Inferior parietal cortex (tissue), 1 donor: Measurements from ENCODE around the gene PPP1R15B.
"Not testable (repeated sequence)": the region's sequence is repeated elsewhere in the genome, so short reads cannot be mapped to it uniquely, and the experiment has no call there.

Source experiments
- DNase-seq: peaks from one replicate; pipeline ENCODE4 v3.0.0-alpha.2; 2016; ENCODE audit errors: extremely low spot score

PPP1R15B gene

DNA sequence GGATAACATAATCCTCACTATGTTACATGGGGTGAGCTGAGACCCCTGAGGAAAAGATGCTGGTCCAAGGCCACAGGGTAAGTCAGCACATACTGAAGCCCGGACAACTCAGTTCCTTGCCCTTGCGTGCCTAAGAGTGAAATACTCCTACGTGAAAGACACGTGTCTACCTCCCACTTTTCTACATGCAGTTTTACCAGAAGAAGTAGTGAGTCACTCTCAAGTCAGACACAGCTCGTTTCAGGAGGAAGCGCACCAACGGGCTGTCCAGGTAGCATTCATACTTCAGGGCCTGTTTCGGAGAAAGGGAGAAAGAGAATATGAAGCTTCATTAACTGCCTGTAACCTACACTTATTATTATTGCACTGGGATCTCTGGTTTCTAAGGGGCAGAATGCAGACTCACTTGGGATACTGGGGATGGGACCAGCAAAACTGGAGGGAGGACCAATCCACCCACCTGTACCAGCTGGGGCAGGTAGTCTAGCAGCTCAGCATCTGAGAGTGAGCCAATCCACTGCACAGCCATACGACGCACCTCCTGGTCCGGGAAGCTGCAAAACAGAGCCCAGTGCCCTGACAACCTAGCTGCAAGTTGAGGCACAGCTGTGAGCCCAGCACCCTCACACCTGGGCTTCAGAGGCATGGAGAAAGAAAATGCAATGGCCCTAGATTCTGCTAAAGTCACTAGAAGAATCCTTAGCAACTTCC is 32.4 kb upstream of the PPP1R15B start:
- no peak for DNase-seq

GRCh38 chr1:204443260-204443619 is 31.6 kb upstream of the PPP1R15B start:
- no peak for DNase-seq

- no peak for DNase-seq
Measured at GRCh38 chr1:204442376-204443259, 31.0 kb upstream of the PPP1R15B start.

DNA sequence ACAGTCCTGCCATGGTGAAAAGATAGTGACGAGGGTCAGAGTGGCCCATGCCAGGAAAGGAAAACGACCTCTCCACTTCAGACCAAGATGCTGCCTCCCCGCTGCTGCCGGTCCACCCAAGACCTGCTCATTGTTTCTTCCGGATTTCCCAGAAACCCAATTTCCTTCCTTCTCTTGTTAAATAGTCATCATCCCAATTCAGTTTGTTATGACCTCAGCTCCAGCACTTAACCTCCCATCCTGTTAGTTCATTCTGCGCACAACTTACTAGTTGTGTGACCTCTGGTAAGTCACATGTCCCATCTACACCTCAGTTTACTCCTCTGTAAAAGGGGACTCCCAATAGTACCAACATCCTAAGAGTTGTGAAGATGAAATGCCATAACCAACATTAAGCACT is 29.9 kb upstream of the PPP1R15B start:
- DNase-seq, result no peak

DNA sequence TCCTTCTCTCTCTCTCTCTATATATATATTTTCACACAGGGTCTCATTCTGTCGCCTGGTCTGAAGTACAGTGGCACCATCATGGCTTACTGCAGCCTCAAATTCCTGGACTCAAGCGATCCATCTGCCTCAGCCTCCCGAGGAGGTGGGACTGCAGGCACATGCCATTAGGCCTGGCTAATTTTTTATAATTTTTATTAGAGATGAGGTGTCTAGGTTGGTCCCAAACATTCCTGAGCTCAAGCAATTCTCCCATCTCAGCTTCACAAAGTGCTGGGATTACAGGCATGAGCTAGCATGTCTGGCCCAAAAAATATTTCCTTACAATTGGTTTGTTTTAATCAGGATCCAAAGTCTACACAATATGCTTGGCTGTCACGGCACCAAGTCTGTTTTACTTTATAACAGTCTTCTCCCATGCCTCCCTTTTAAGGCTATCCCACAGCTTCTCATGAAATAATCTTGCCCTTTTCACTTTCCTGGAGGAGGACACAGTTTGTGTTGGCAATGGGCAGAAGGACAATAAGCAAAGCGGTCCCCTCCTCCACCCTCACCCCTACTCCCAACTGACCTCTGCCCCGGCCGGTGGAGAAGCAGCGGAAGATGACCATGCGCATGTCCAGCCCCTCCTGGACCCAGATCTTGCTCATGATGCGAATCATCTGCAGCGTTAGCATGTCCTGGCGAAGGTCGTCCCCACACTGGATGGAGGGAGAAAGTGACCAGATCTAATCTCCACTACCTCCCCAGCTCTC is 28.2 kb upstream of the PPP1R15B start:
- no peak for DNase-seq

DNA sequence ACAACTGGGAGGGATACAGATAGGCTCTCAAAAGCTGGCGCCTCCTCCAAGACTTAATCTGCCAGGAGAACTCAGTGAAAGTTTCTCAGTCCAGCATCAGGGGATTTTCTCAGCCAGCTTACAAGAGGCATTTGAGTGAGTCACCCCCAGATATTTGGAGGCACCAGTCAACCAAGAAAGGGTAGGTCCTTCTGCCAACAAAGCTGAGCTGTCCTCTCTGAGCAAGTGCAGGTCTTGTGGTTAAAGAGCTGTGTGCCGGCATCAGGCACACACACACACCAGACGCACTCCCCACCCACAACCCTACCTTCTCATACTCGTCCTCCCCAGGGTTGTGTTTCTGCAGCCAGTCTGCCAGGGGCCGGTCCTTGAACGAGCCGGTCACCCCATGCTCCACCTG is 27.0 kb upstream of the PPP1R15B start:
- no peak for DNase-seq

GRCh38 chr1:204437796-204438570 is 26.4 kb upstream of the PPP1R15B start:
- DNase-seq, result no peak

DNA sequence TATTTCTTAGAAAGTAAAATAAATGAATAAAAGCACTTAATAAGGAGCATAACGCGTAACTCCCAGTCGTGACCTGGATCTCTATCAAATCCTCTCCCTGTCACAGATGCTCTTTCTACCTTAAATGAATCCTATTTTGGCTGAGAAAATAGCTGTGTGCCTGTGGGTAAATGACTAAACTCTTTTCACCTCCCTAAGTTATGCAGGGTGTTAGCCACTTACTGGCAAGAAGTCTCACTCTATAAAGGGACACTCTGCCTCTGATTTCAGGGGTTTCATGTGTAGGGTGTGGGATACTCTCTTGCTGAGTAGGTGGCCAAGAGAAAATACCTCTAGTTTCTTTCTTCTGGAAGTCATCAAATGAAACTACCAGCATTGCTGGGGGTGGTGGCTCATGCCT is 24.3 kb upstream of the PPP1R15B start:
- DNase-seq, result no peak

DNA sequence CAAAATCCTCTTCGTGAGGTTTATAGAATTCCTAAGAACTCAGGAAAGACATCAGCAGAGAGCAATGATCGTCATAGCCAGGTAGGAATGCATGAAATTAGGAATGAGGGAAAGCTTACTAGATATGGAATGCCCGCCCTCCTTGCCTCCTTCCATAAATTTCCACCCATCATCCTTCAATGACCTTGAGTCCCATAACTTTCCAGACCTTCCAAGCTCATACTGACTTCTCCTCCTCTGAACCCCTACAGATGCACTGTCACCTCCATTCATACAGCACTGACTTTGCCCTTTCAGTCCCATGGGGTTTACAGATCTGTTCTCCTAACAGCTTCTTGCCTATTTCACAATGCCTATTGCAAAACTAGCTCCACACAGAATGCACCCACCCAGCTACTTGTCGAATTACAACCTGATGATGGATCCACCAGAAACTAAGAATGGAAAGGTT is 23.8 kb upstream of the PPP1R15B start:
- no peak for DNase-seq

GRCh38 chr1:204434116-204434755 is 22.6 kb upstream of the PPP1R15B start:
- DNase-seq, result no peak

DNA sequence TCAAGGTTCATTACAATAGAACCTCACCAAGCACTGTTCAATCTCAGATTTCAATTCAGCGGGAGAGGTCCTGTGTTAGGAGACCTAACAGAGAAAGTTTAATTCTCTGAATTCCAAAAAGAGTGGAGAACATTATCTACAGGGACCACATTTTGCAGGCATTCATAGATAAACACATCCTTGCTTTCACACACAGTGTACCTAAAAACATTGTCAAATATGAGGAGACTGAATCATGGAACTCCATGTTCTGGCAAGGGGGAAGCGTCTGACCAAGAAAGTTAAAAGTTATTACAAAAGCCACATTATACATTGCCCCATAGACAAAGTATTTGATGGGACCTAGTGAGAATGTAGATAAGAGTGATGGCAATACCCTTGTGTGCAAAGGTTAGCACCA is 21.1 kb upstream of the PPP1R15B start:
- no peak for DNase-seq

DNA sequence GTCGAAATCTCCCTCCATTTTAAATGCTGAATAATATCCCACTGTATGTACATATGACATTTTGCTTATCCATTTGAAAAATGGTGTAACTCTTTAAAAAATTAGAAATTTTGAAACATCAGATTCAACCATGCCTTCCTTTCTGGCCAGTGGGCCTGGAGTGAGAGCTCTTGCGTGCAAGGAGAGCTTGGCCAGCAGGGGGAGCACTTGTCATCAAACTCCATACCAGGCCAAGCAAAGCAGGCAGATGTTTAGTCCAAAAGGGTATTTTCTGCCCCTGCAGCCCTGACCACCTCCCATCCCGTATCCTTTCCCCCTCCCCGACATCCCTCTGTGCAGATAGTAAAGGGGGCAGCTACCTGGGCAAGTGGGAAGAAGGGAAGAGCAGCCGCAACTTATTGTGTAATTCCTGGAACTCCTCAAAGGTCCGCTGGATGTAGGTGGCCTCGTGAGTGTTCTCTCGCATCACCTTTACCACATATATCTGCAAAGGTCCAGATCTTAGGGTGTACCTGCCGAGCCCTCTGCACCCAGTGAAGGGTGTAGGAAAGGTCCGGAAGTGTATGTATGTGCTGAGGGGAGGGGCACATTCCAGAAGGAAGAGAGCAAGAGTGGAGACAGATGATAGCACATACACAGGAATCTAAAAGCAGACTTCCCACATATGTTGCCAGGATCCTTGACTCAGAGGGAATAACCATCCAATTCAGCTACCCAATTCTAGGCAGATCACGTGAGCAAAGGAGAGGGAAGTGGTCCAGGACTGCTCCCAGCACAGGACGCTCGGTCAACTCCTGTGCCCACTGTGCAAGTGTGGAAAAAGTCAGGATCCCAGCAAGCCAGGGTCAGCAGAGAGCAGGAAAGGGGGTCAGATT is 19.9 kb upstream of the PPP1R15B start:
- peak; percentile 84 for DNase-seq

DNA sequence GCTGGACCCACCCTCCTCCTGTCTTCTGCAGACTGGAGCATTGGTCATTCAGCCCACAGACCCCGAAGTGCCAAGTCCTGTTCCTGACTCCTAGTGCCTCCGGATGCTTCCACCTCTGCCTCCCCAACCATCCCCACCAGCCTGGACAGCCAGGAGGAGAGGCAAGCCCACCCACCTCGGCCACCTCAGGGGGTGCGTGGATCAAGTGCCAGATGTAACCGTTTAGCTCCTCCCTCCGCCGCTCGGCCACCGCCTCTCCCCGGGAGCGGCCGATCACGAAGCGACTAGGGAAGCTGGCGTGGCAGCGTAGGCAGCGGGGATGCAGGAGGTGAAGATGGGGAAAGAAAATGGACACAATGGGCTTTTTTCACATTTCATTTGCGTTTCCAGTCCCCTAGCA is 18.1 kb upstream of the PPP1R15B start:
- no peak for DNase-seq

GRCh38 chr1:204426971-204427701 is 15.5 kb upstream of the PPP1R15B start:
- DNase-seq, result no peak

DNA sequence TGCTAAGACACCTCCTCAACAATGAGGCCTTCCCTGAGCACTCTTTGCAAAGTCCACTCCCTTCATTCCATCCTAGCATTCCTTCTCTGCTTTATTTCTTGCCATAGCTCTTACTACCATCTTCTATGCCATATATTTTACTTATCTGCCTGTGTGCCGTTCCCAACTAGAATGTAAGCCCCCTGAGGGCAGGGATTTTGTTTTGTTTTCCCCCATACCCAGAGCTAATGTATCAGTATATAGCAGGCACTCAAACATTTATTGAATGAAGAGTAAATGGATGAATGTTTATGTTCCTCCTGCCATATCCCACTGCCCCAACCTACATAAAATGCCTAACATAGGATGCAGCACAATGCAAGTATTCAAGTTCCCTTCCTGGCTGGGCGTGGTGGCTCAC is 14.9 kb upstream of the PPP1R15B start:
- no peak for DNase-seq

DNA sequence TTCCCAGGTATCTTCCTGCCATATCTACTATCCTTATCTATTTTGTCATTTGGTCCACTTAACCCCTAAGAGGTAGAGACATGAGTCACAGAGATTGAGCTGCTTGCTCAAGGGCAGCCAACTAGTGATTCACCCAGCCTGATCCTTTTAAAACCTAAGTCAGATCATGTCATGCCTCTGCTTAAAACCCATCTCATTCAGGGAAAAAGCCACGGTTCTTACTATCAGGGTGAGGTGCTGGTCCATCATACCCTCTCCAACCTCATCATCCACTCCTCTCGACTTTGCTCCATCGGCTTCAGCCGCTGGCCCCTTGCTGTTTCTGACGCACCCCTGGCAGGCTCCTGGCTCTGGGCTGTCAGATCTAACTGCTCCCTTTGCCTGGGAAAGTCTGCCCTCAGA is 14.4 kb upstream of the PPP1R15B start:
- no peak for DNase-seq

GRCh38 chr1:204424621-204425020 is 13.0 kb upstream of the PPP1R15B start:
- DNase-seq, result no peak

DNA sequence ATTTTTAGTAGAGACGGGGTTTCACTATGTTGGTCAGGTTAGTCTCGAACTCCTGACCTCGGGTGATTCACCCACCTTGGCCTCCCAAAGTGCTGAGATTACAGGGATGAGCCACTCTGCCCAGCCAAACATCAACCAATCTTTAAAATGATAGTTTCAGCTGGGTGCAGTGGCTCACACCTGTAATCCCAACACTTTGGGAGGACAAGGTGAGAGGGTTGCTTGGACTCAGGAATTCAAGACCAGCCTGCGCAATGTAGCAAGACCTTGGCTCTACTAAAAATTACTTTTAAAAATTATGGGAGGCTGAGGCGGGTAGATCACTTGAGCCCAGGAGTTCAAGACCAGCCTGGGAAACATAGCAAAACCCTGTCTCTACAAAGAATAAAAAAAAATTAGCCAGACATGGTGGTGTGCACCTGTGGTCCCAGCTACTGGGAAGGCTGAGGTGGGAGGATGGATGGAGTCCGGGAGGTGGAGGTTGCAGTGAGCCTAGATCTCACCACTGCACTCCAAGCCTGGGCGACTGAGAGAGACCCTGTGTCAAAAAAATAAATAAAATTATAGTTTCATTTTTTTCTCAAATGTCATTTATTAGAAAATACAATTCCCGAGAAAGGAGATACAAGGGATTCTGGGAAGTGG is 10.6 kb upstream of the PPP1R15B start:
- not testable (repeated sequence) for DNase-seq

DNA sequence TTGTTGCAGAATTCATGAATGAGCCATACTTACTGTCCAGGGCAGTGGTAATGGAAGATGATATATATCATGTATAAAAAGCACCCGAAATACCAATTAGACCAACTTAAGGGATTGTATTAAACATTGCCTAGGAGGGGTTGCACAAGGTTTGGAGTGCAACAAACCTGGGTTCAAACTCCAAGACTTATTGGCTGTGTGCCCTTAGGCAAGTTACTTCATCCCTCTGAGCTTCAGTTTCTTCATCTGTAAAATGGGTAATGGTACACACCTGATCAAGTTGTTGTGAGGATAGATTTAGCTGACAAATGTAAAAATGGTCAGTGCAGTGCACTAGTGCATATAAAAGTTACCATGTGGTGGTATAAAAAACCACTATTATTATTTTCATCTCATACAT is 9.8 kb upstream of the PPP1R15B start:
- no peak for DNase-seq
